Small intestine (tissue), 7 donors: Measurements from ENCODE around the gene NUP214. TPM values are rescaled to one million over a fixed set of nuclear protein-coding genes. Genes with fewer than 3 reads are reported as not detected.
"Not testable (repeated sequence)": the region's sequence is repeated elsewhere in the genome, so short reads cannot be mapped to it uniquely, and the experiment has no call there.

Experiments used
- DNase-seq, 2 donors: peaks; one replicate each; pipeline versions ENCODE4 v3.0.0 to v3.0.0-alpha.2; 2013
- FAIRE-seq: peaks from 2 replicates; lab custom pipeline; 2012; peaks lifted over from hg19 to GRCh38; lab: Jason Lieb, UNC
- H3K27ac ChIP-seq, 3 donors: one replicate each; pipeline ENCODE4 v1.5.1; 2013; ENCODE audit warnings: low read length in 2 of 3, mild to moderate bottlenecking in 2 of 3, control low read depth in 1 of 3, inconsistent platforms in 1 of 3, low read depth in 1 of 3, moderate library complexity in 1 of 3
- H3K27me3 ChIP-seq, 3 donors: one replicate each; pipeline ENCODE4 v1.6.1; 2013; ENCODE audit warnings: low read length in 3 of 3, inconsistent platforms in 1 of 3; ENCODE audit not compliant: control insufficient read depth in 3 of 3, insufficient read depth in 3 of 3
- H3K36me3 ChIP-seq, 3 donors: one replicate each; pipeline ENCODE4 v1.6.1; 2013; ENCODE audit warnings: low read length in 3 of 3, inconsistent platforms in 1 of 3, low read depth in 1 of 3, mild to moderate bottlenecking in 1 of 3, moderate library complexity in 1 of 3; ENCODE audit not compliant: control insufficient read depth in 3 of 3, insufficient read depth in 2 of 3
- H3K4me1 ChIP-seq, 3 donors: one replicate each; pipeline ENCODE4 v1.6.1; 2013; ENCODE audit warnings: low read length in 2 of 3, inconsistent platforms in 1 of 3, low read depth in 1 of 3, mild to moderate bottlenecking in 1 of 3, moderate library complexity in 1 of 3; ENCODE audit not compliant: control insufficient read depth in 3 of 3, insufficient read depth in 2 of 3
- H3K4me3 ChIP-seq, 3 donors: one replicate each; pipeline ENCODE4 v1.5.1; 2013; ENCODE audit warnings: low read length in 3 of 3, control low read depth in 1 of 3, inconsistent platforms in 1 of 3, low read depth in 1 of 3, mild to moderate bottlenecking in 1 of 3, moderate library complexity in 1 of 3
- H3K9me3 ChIP-seq, 2 donors: one replicate each; pipeline ENCODE4 v1.6.1; 2013; ENCODE audit warnings: low read depth in 1 of 2, low read length in 1 of 2; ENCODE audit not compliant: control insufficient read depth in 2 of 2, insufficient read depth in 1 of 2
- WGBS, 3 donors: extraction: QIAGEN DNeasy Blood & Tissue Kit; methylation state at CpG; one replicate each; pipeline ENCODE4 v1.1.7; 2013; 5-methylcytosine and 5-hydroxymethylcytosine counted together
- polyA plus RNA-seq, 4 donors: library from polyadenylated mRNA; stranded (reverse) in 3 of 4; unstranded in 1 of 4; fragments of 200-250 nt in 3 of 4; fragments of 120-200 nt in 1 of 4; gene quantifications; one replicate each; pipeline versions ENCODE4 v1.2.1 to v1.2.3, GENCODE V29; 2013
- donor health status: healthy with polysubstance abuse.
- donor health status: control.
- donor health status: control.
- donor health status: Bipolar disorder and iron deficiency.
- donor health status: healthy.

The NUP214 gene
- polyA plus RNA-seq, 4 donors: 16.7 to 49.7 (median 37.3) TPM

DNA sequence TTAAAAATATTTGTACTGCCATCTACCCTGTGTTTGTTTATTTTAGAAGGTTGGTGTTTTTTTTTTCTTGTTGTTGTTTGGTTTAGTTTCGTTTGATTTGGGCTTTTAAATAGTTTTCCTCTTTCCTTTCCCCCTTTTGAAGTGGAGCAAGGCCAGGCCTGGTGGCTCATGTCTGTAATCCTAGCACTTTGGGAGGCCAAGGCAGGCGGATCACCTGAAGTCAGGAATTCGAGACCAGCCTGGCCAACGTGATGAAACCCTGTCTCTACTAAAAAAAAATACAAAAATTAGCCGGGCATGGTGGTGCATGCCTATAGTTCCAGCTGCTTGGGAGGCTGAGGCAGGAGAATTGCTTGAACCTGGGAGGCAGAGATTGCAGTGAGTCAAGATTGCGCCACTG is 65.6 kb downstream of the NUP214 start:
- not testable (repeated sequence) for DNase-seq, H3K9me3 ChIP-seq, H3K27ac ChIP-seq, FAIRE-seq, H3K27me3 ChIP-seq, H3K4me3 ChIP-seq, H3K4me1 ChIP-seq
- 82 to 85% (median 85%) methylated on average over 6 of the region's 6 CpGs for WGBS, 3 donors
- peaks cover 8 to 36% (median 19%) of the 10 kb centered on the region in 3 donors for H3K36me3 ChIP-seq

DNA sequence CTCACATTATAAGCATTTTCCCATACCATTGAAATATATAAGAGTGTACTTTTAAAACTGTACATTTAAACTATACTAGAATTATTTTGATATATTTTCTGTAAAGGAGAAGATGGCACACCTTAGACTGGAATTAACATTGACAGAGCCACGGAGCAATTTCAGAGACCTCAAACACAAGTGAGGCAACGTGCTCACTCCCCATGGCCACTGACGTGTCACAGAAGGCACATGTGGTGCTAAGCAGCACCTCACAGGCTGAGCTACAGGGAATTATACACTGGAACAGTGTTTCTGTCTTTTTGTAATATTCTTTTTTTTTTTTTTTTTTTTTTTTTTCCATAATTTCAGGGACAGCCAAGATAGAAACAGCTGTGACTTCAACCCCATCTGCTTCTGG is 66.5 kb downstream of the NUP214 start:
- FAIRE-seq (no peak), DNase-seq (no peak)
- H3K9me3 ChIP-seq: no peaks in the 10 kb centered on the region
- no peak overlapping the region for H3K4me3 ChIP-seq
- WGBS, 3 donors: 96 to 100% (median 97%) methylated on average over 3 of the region's 3 CpGs
- H3K4me1 ChIP-seq: no peaks in the 10 kb centered on the region
- no peaks in the 10 kb centered on the region for H3K27me3 ChIP-seq
- H3K36me3 ChIP-seq: peaks cover 10 to 38% (median 18%) of the 10 kb centered on the region in 3 donors
- no peak overlapping the region for H3K27ac ChIP-seq

DNA sequence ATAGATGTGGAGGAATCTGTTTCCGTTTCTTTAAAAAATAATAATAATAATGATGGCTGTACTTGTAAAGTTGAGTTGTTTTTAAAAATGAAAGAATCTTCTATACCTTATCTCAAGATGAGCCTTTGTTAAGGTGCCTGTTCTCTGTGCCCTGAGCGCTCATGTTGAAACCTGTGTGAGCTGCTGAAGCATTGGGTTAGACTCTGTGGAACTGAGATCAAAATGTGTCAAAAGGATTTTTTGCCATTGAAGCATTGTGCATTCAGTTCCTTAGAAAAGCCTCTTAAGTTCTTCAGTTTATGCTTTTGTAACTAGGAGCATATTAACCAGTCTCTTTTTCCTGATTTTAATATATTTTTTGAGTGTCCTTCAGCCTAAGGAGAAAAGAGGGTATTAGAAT is 67.7 kb downstream of the NUP214 start:
- no peaks in the 10 kb centered on the region for H3K4me1 ChIP-seq
- FAIRE-seq (no peak), DNase-seq (no peak)
- peaks cover 20 to 42% (median 24%) of the 10 kb centered on the region in 3 donors for H3K36me3 ChIP-seq
- WGBS, 3 donors: 94 to 100% (median 97%) methylated on average over 2 of the region's 2 CpGs
- H3K9me3 ChIP-seq: no peaks in the 10 kb centered on the region
- no peak overlapping the region for H3K4me3 ChIP-seq
- H3K27me3 ChIP-seq: no peaks in the 10 kb centered on the region
- H3K27ac ChIP-seq: no peak overlapping the region

DNA sequence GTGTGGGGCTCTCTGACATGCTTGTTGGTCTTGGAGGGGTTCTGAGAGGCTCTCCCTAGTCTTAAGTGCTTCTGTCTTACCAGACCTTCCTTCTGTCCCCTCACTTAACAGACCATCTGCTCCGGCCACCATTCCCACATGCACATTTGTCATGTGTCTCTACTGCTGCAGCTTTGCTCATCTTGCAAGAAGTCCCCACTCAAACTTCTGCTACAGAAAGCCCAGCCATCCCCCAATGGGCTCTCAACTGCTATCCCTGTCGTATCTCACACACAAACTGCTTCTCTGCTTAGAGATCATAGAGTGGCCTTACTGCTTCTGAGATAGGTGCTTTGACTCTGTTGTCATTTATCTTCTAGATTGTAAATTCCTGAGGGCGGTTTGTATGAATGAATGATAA is 69.4 kb downstream of the NUP214 start:
- Histone ChIP-seq H3K36me3 (peaks cover 26 to 53% (median 27%) of the 10 kb centered on the region in 3 donors), H3K9me3 (no peaks in the 10 kb centered on the region), H3K4me1 (no peaks in the 10 kb centered on the region), H3K4me3 (no peak overlapping the region), H3K27me3 (no peaks in the 10 kb centered on the region), H3K27ac (no peak overlapping the region)
- 89 to 94% (median 91%) methylated on average over 3 of the region's 3 CpGs for WGBS, 3 donors
- DNase-seq: no peak
- FAIRE-seq: no peak

DNA sequence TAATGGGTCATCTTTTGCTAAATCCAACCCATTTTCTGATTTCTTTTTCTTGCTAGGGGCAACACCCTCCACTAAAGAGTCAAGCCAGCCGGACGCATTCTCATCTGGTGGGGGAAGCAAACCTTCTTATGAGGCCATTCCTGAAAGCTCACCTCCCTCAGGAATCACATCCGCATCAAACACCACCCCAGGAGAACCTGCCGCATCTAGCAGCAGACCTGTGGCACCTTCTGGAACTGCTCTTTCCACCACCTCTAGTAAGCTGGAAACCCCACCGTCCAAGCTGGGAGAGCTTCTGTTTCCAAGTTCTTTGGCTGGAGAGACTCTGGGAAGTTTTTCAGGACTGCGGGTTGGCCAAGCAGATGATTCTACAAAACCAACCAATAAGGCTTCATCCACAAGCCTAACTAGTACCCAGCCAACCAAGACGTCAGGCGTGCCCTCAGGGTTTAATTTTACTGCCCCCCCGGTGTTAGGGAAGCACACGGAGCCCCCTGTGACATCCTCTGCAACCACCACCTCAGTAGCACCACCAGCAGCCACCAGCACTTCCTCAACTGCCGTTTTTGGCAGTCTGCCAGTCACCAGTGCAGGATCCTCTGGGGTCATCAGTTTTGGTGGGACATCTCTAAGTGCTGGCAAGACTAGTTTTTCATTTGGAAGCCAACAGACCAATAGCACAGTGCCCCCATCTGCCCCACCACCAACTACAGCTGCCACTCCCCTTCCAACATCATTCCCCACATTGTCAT is 72.0 kb downstream of the NUP214 start:
- DNase-seq (no peak), FAIRE-seq (no peak)
- WGBS, 3 donors: 76 to 86% (median 79%) methylated on average over 11 of the region's 11 CpGs
- H3K4me3 ChIP-seq: no peak overlapping the region
- H3K36me3 ChIP-seq: peaks cover 28 to 55% (median 37%) of the 10 kb centered on the region in 3 donors
- H3K9me3 ChIP-seq: no peaks in the 10 kb centered on the region
- H3K27ac ChIP-seq: no peak overlapping the region
- no peaks in the 10 kb centered on the region for H3K4me1 ChIP-seq
- H3K27me3 ChIP-seq: no peaks in the 10 kb centered on the region

DNA sequence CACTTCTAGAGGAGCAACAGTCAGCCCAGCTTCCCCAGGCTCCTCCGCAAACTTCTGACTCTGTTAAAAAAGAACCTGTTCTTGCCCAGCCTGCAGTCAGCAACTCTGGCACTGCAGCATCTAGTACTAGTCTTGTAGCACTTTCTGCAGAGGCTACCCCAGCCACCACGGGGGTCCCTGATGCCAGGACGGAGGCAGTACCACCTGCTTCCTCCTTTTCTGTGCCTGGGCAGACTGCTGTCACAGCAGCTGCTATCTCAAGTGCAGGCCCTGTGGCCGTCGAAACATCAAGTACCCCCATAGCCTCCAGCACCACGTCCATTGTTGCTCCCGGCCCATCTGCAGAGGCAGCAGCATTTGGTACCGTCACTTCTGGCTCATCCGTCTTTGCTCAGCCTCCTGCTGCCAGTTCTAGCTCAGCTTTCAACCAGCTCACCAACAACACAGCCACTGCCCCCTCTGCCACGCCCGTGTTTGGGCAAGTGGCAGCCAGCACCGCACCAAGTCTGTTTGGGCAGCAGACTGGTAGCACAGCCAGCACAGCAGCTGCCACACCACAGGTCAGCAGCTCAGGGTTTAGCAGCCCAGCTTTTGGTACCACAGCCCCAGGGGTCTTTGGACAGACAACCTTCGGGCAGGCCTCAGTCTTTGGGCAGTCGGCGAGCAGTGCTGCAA is 72.8 kb downstream of the NUP214 start:
- no peak for DNase-seq
- Histone ChIP-seq H3K27ac (no peak overlapping the region), H3K36me3 (peaks cover 28 to 53% (median 35%) of the 10 kb centered on the region in 3 donors), H3K4me1 (no peaks in the 10 kb centered on the region), H3K4me3 (no peak overlapping the region), H3K9me3 (no peaks in the 10 kb centered on the region), H3K27me3 (no peaks in the 10 kb centered on the region)
- 94 to 96% (median 94%) methylated on average over 15 of the region's 15 CpGs for WGBS, 3 donors
- no peak for FAIRE-seq

DNA sequence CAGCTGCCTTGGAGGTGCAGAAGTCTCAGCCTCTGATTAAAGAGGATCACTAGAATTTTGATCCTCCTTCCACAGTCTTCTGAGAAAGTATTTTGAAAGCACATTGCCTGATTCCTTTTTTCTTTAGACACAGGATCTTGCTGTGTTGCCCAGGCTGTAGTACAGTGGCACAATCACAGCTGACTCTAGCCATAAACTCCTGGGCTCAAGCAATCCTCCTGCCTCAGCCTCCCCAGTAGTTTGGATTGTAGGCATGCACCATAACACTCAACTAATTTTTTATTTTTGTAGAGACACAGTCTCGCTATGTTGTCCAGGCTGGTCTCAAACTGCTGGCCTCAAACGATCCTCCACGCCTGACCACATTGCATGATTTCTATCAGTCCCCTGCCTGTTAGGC is 76.5 kb downstream of the NUP214 start:
- DNase-seq: no peak
- H3K4me3 ChIP-seq: no peak overlapping the region
- H3K27me3 ChIP-seq: no peaks in the 10 kb centered on the region
- FAIRE-seq: no peak
- 94 to 99% (median 97%) methylated on average over 3 of the region's 3 CpGs for WGBS, 3 donors
- no peaks in the 10 kb centered on the region for H3K4me1 ChIP-seq
- peaks cover 26 to 52% (median 33%) of the 10 kb centered on the region in 3 donors for H3K36me3 ChIP-seq
- no peaks in the 10 kb centered on the region for H3K9me3 ChIP-seq
- H3K27ac ChIP-seq: no peak overlapping the region

DNA sequence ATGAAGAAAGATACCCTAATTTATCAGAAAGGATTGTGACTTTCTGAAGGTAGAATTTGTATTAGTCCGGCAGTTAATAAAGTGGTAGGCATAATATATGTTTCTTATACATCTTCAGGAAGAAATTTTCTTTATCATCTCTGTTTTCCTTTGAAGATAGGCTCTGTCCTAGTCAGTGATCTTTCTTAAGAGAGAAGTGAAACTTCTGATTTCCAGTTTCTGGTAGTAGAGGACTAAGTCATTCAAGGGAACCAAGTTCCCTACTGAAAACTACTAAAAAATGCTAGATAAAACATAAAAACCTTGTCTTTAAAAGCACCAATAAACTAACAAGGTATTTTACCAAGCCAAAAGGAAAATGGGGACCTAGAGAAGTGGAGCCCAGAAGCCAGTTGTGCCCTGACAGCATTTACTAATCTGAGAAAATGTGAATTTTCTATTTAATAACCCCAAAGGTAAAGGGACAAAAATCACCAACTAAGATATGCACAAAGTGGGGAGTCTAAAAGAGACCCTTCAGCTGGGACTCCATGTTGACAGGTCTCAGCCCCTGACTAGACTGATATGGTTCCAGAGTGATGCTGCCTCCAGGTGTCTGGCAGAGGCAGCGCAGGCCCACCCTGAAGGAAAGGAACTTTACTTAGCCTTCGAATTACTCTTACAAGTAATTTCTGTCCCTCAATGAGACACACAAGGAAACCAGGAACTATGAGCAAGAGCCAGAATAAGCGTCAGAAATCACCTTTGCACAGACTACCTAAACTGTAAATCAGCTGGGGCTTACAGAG is 78.2 kb downstream of the NUP214 start:
- Histone ChIP-seq H3K4me3 (no peak overlapping the region), H3K27me3 (no peaks in the 10 kb centered on the region), H3K27ac (no peak overlapping the region), H3K36me3 (peaks cover 10 to 45% (median 24%) of the 10 kb centered on the region in 3 donors), H3K4me1 (no peaks in the 10 kb centered on the region), H3K9me3 (no peaks in the 10 kb centered on the region)
- FAIRE-seq: no peak
- WGBS, 3 donors: 87 to 93% (median 88%) methylated on average over 4 of the region's 4 CpGs
- no peak for DNase-seq
